Spleen (tissue), 11 donors: Measurements from ENCODE around the gene MAZ. TPM values are rescaled to one million over a fixed set of nuclear protein-coding genes. Genes with fewer than 3 reads are reported as not detected.
A peak's percentile ranks its signal among the peaks of the same experiment; 100 is the strongest.

Experiments used
- DNase-seq: peaks from one replicate; pipeline ENCODE4 v3.0.0-alpha.2; 2020
- H3K27ac ChIP-seq, 8 donors: fragments of 200-600 bp; sonication (generic) in 7 of 8; 1 replicate in 4 of 8; 2 replicates in 4 of 8; pipeline versions ENCODE4 v1.5.0 to v1.8.0; 2016 to 2021; ENCODE audit warnings: inconsistent platforms in 4 of 8, mild to moderate bottlenecking in 4 of 8, moderate library complexity in 1 of 8
- H3K27me3 ChIP-seq, 7 donors: fragments of 200-600 bp; sonication (generic) in 6 of 7; replicated peaks in 1 of 7; 1 replicate in 4 of 7; 2 replicates in 3 of 7; pipeline versions ENCODE4 v1.5.0 to v1.8.0; 2016 to 2021; ENCODE audit warnings: inconsistent platforms in 3 of 7, mild to moderate bottlenecking in 1 of 7
- H3K36me3 ChIP-seq, 6 donors: fragments of 200-600 bp; sonication (generic) in 5 of 6; 1 replicate in 4 of 6; 2 replicates in 2 of 6; pipeline versions ENCODE4 v1.5.0 to v1.8.0; 2016 to 2021; ENCODE audit warnings: inconsistent platforms in 2 of 6
- H3K4me1 ChIP-seq, 6 donors: fragments of 200-600 bp; sonication (generic) in 5 of 6; 1 replicate in 3 of 6; 2 replicates in 3 of 6; pipeline versions ENCODE4 v1.5.0 to v1.8.0; 2016 to 2021; ENCODE audit warnings: inconsistent platforms in 3 of 6
- H3K4me3 ChIP-seq, 8 donors: fragments of 200-600 bp; sonication (generic) in 7 of 8; 1 replicate in 4 of 8; 2 replicates in 4 of 8; pipeline versions ENCODE4 v1.5.0 to v1.8.0; 2016 to 2021; ENCODE audit warnings: inconsistent platforms in 4 of 8, mild to moderate bottlenecking in 4 of 8, moderate library complexity in 2 of 8
- H3K9me3 ChIP-seq, 8 donors: fragments of 200-600 bp; sonication (generic) in 7 of 8; 1 replicate in 4 of 8; 2 replicates in 4 of 8; pipeline versions ENCODE4 v1.5.0 to v1.8.0; 2016 to 2021; ENCODE audit warnings: inconsistent platforms in 4 of 8
- POLR2A ChIP-seq, 3 donors: fragments of 450-650 bp; IDR thresholded peaks; one replicate each; pipeline ENCODE4 v1.5.1; 2017; ENCODE audit warnings: antibody characterized with exemption in 3 of 3, mild to moderate bottlenecking in 1 of 3
- POLR2AphosphoS5 ChIP-seq, 3 donors: sonication (generic); formaldehyde crosslinking; IDR thresholded peaks; one replicate each; pipeline ENCODE4 v1.5.1; 2017; ENCODE audit warnings: antibody characterized with exemption in 3 of 3
- WGBS, 5 donors: extraction: QIAGEN DNeasy Blood & Tissue Kit in 3 of 5; methylation state at CpG; one replicate each; pipeline versions ENCODE4 v1.1.5 to v1.1.7; 2013 to 2018; 5-methylcytosine and 5-hydroxymethylcytosine counted together
- intact Hi-C: fragments of 100-400 bp; cut with DNase I; formaldehyde crosslinking; loops from one replicate; pipeline ENCODE4 v1.15.0; 2023; ENCODE audit warnings: low total_unique reads
- polyA plus RNA-seq, 3 donors: library from polyadenylated mRNA; stranded (reverse); fragments of 200-250 nt; gene quantifications; one replicate each; pipeline ENCODE4 v1.2.1, GENCODE V29; 2013
- total RNA-seq, 7 donors: library from RNA; depleted of rRNA in 3 of 7; stranded (reverse); fragments of >200 nt in 3 of 7; fragmentation: NEBNext Ultra II Directional in 4 of 7; extraction: Animal tissue kit (Norgen Biotek cat#: 25700) in 4 of 7; gene quantifications; one replicate each; pipeline versions ENCODE4 v1.1.0 to v1.2.1, GENCODE V29; 2016 to 2021
- TF ChIP-seq, protein P1 (sequence below), 11 experiments: fragments of 200-600 bp in 7 of 11; fragments of 450-650 bp in 4 of 11; sonication (generic) in 4 of 11; IDR thresholded peaks in 8 of 11; conservative IDR thresholded peaks in 3 of 11; 1 replicate in 7 of 11; 2 replicates in 4 of 11; pipeline versions ENCODE4 v1.4.0 to v1.8.0; 2016 to 2021; ENCODE audit warnings: antibody characterized with exemption in 11 of 11, inconsistent platforms in 4 of 11, mild to moderate bottlenecking in 1 of 11
- donor health status: healthy with polysubstance abuse.
- donor health status: DM: no; HTN: no; CAD: no; lungs with moderate emphysema.
- donor health status: DM: no; HTN: no; CAD: no.
- donor health status: Bipolar disorder and iron deficiency.
- donor health status: healthy.
- donor health status: DM: no; HTN: no; CAD: no.
- donor health status: DM: yes; HTN: yes; CAD: no.

MAZ gene
- total and polyA plus RNA-seq, 10 donors = 82.7 to 157 (median 113) TPM

DNA sequence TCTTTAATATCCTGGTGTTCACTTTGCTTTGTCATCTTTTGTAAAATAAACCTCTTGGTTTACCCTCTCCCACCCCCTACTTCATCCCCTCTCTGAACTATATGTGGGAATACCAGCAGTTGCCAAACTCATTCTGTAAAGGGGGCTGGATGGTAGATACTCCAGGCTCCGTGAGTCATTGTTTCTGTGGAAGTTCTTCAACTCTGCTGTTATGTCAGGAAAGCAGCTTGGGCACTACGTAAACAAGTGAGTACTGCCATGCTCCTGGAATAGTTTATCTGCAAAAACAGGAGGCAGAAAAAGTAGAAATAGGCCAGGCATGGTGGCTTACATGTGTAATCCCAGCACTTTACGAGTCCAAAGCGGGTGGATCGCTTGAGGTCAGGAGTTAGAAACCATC is 31.5 kb downstream of the MAZ start:
- TF ChIP-seq, protein P1, sequence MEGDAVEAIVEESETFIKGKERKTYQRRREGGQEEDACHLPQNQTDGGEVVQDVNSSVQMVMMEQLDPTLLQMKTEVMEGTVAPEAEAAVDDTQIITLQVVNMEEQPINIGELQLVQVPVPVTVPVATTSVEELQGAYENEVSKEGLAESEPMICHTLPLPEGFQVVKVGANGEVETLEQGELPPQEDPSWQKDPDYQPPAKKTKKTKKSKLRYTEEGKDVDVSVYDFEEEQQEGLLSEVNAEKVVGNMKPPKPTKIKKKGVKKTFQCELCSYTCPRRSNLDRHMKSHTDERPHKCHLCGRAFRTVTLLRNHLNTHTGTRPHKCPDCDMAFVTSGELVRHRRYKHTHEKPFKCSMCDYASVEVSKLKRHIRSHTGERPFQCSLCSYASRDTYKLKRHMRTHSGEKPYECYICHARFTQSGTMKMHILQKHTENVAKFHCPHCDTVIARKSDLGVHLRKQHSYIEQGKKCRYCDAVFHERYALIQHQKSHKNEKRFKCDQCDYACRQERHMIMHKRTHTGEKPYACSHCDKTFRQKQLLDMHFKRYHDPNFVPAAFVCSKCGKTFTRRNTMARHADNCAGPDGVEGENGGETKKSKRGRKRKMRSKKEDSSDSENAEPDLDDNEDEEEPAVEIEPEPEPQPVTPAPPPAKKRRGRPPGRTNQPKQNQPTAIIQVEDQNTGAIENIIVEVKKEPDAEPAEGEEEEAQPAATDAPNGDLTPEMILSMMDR (IDR thresholded peaks at IDR 0.05 in 8 of 11, conservative IDR thresholded peaks at IDR 0.05 in 3 of 11) = no peak
- no peak for TF ChIP-seq POLR2AphosphoS5 (IDR thresholded peaks at IDR 0.05)
- TF ChIP-seq POLR2A (IDR thresholded peaks at IDR 0.05) = no peak
- 95 to 99% (median 97%) methylated on average over 5 of the region's 5 CpGs for WGBS, 5 donors

GRCh38 chr16:29839822-29840221 is 33.5 kb downstream of the MAZ start:
- 71 to 86% (median 78%) methylated on average over 6 of the region's 6 CpGs for WGBS, 5 donors
- Histone ChIP-seq H3K27me3 (no peaks in the 10 kb centered on the region), H3K36me3 (peaks cover 0 to 100% (median 92%) of the 10 kb centered on the region in 6 donors), H3K4me3 (no peak overlapping the region), H3K9me3 (no peaks in the 10 kb centered on the region), H3K27ac (peak overlapping the region in 4 of 8 donors; percentile 14 to 67 (median 32)), H3K4me1 (peaks cover 0 to 17% (median 6%) of the 10 kb centered on the region in 6 donors)
- no peak for DNase-seq
- intact Hi-C loops = no loop called here
- TF ChIP-seq, protein P1 (IDR thresholded peaks at IDR 0.05 in 8 of 11, conservative IDR thresholded peaks at IDR 0.05 in 3 of 11) = no peak
- no peak for TF ChIP-seq POLR2AphosphoS5 (IDR thresholded peaks at IDR 0.05)
- TF ChIP-seq POLR2A (IDR thresholded peaks at IDR 0.05) = no peak

More for the DNA sequence above, 31.5 kb downstream of the MAZ start:
- H3K27ac ChIP-seq = no peak overlapping the region
- intact Hi-C loops = no loop called here
- no peak for DNase-seq
- H3K36me3 ChIP-seq = peaks cover 0 to 100% (median 95%) of the 10 kb centered on the region in 6 donors
- H3K4me1 ChIP-seq = peaks cover 0 to 17% (median 6%) of the 10 kb centered on the region in 6 donors
- H3K9me3 ChIP-seq = no peaks in the 10 kb centered on the region
- no peak overlapping the region for H3K4me3 ChIP-seq
- no peaks in the 10 kb centered on the region for H3K27me3 ChIP-seq

DNA sequence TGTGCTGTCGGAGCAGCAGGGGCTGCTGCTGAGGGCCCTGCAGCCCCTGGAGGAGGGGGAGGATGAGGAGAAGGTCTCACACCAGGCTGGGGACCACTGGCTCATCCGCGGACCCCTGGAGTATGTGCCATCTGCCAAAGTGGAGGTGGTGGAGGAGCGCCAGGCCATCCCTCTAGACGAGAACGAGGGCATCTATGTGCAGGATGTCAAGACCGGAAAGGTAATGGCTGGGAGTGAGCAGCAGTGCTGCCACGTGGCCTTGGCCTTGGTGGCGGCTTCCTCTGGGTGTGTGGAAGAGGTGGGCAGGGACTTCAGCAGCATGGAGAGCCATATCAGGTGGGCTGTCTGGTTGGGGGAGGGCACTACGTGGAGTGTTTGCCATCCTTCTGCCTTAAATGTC is 33.9 kb downstream of the MAZ start:
- 76 to 87% (median 76%) methylated on average over 9 to 10 of the region's 10 CpGs for WGBS, 5 donors
- TF ChIP-seq POLR2AphosphoS5 (IDR thresholded peaks at IDR 0.05) = peak; percentile 72 to 80 (median 74)
- TF ChIP-seq POLR2A (IDR thresholded peaks at IDR 0.05) = no peak

GRCh38 chr16:29841631-29842030 is 35.3 kb downstream of the MAZ start:
- Histone ChIP-seq H3K4me3 (no peak overlapping the region), H3K4me1 (peaks cover 0 to 17% (median 6%) of the 10 kb centered on the region in 6 donors), H3K27ac (no peak overlapping the region), H3K36me3 (peaks cover 0 to 100% (median 93%) of the 10 kb centered on the region in 6 donors), H3K9me3 (no peaks in the 10 kb centered on the region), H3K27me3 (no peaks in the 10 kb centered on the region)
- TF ChIP-seq POLR2A (IDR thresholded peaks at IDR 0.05) (no peak), POLR2AphosphoS5 (IDR thresholded peaks at IDR 0.05) (peak in 1 of 3 donors; percentile 71)
- TF ChIP-seq, protein P1 (IDR thresholded peaks at IDR 0.05 in 8 of 11, conservative IDR thresholded peaks at IDR 0.05 in 3 of 11) = no peak
- intact Hi-C loops = no loop called here
- no peak for DNase-seq
- 92 to 97% (median 94%) methylated on average over 11 to 23 of the region's 23 CpGs for WGBS, 5 donors

More for the DNA sequence above, 33.9 kb downstream of the MAZ start:
- H3K4me3 ChIP-seq = no peak overlapping the region
- H3K9me3 ChIP-seq = no peaks in the 10 kb centered on the region
- peaks cover 0 to 100% (median 92%) of the 10 kb centered on the region in 6 donors for H3K36me3 ChIP-seq
- DNase-seq = no peak
- intact Hi-C loops = no loop called here
- H3K27ac ChIP-seq = peak overlapping the region in 4 of 8 donors; percentile 14 to 67 (median 32)
- no peaks in the 10 kb centered on the region for H3K27me3 ChIP-seq
- peaks cover 0 to 17% (median 6%) of the 10 kb centered on the region in 6 donors for H3K4me1 ChIP-seq
